Measurements from ENCODE around the gene AK6. TPM values are rescaled to one million over a fixed set of nuclear protein-coding genes. Genes with fewer than 3 reads are reported as not detected.
"Not testable (repeated sequence)": the region's sequence is repeated elsewhere in the genome, so short reads cannot be mapped to it uniquely, and the experiment has no call there.

AK6 gene
- total and polyA plus RNA-seq, 8 donors = 8.4 to 28.5 (median 14.5) TPM

- Histone ChIP-seq H3K4me3 (no peak overlapping the region), H3K4me1 (no peaks in the 10 kb centered on the region), H3K27ac (no peak overlapping the region), H3K36me3 (no peaks in the 10 kb centered on the region), H3K27me3 (no peaks in the 10 kb centered on the region), H3K9me3 (no peaks in the 10 kb centered on the region)
- 60 to 66% methylated on average over 1 of the region's 1 CpG for WGBS, 2 donors
- no peak for TF ChIP-seq CTCF (IDR thresholded peaks at IDR 0.05)
- intact Hi-C loops (cut with DNase I) = no loop called here
- DNase-seq (no peak), FAIRE-seq (no peak), ATAC-seq (no peak)
Observed at GRCh38 chr5:69343083-69343482, 26.2 kb downstream of the AK6 start.

GRCh38 chr5:69341520-69342161 is 27.7 kb downstream of the AK6 start:
- ATAC-seq (no peak), FAIRE-seq (no peak), DNase-seq (no peak)
- Histone ChIP-seq H3K4me1 (no peaks in the 10 kb centered on the region), H3K9me3 (no peaks in the 10 kb centered on the region), H3K27ac (no peak overlapping the region), H3K4me3 (no peak overlapping the region), H3K27me3 (no peaks in the 10 kb centered on the region), H3K36me3 (no peaks in the 10 kb centered on the region)
- TF ChIP-seq CTCF (IDR thresholded peaks at IDR 0.05) = no peak
- intact Hi-C loops (cut with DNase I) = no loop called here
- 81 to 91% methylated on average over 4 of the region's 4 CpGs for WGBS, 2 donors

- no peak for ATAC-seq
- DNase-seq = no peak
- no peak for FAIRE-seq
- TF ChIP-seq CTCF (IDR thresholded peaks at IDR 0.05) = no peak
- Histone ChIP-seq H3K4me3 (no peak overlapping the region), H3K36me3 (no peaks in the 10 kb centered on the region), H3K27me3 (no peaks in the 10 kb centered on the region), H3K4me1 (peaks cover 0 to 5% (median 3%) of the 10 kb centered on the region in 3 donors), H3K27ac (no peak overlapping the region), H3K9me3 (no peaks in the 10 kb centered on the region)
- 80 to 83% methylated on average over 7 of the region's 7 CpGs for WGBS, 2 donors
- intact Hi-C loops (cut with DNase I) = no loop called here
Observed at GRCh38 chr5:69335341-69335935, 33.9 kb downstream of the AK6 start.

GRCh38 chr5:69334793-69335268 is 34.5 kb downstream of the AK6 start:
- H3K4me1 ChIP-seq = peaks cover 0 to 5% (median 3%) of the 10 kb centered on the region in 3 donors
- H3K4me3 ChIP-seq = peak overlapping the region in 1 of 4 donors; percentile 19
- intact Hi-C loops (cut with DNase I) = no loop called here
- H3K36me3 ChIP-seq = no peaks in the 10 kb centered on the region
- DNase-seq (peak; percentile 85 to 94 (median 88)), FAIRE-seq (no peak), ATAC-seq (peak; percentile 73 to 91 (median 88))
- H3K27ac ChIP-seq = peak overlapping the region in 1 of 4 donors; percentile 33
- H3K27me3 ChIP-seq = no peaks in the 10 kb centered on the region
- no peaks in the 10 kb centered on the region for H3K9me3 ChIP-seq
- 10 to 11% methylated on average over 18 of the region's 18 CpGs for WGBS, 2 donors
- peak; percentile 34 to 70 (median 62) for TF ChIP-seq CTCF (IDR thresholded peaks at IDR 0.05)

- H3K27me3 ChIP-seq; H3K9me3 ChIP-seq; intact Hi-C loops (cut with DNase I); H3K4me1 ChIP-seq; H3K4me3 ChIP-seq; FAIRE-seq; H3K36me3 ChIP-seq: not testable (repeated sequence)
- ATAC-seq = peak; percentile 4 to 26 (median 15)
- H3K27ac ChIP-seq = peak overlapping the region in 1 of 4 donors; percentile 33
- WGBS, 2 donors = 91 to 95% methylated on average over 25 of the region's 25 CpGs
- peak in 4 of 6 donors; percentile 22 to 72 (median 32) for DNase-seq
Observed at GRCh38 chr5:69333668-69334315, 35.5 kb downstream of the AK6 start.
